ENCODE results near the gene EMP1. TPM values are rescaled to one million over a fixed set of nuclear protein-coding genes. Genes with fewer than 3 reads are reported as not detected.
A peak's percentile ranks its signal among the peaks of the same experiment; 100 is the strongest.

EMP1 gene
- total RNA-seq, 1 experiment from 2014 or later: 193 TPM

- Mint-ChIP-seq H3K4me1 (ENCODE audit: insufficient read depth, unreplicated experiment) (peaks cover 21% of the 10 kb centered on the region), H3K27ac (ENCODE audit: low read depth, unreplicated experiment) (no peak overlapping the region), H3K36me3 (ENCODE audit: insufficient read depth, unreplicated experiment) (no peaks in the 10 kb centered on the region), H3K9me3 (ENCODE audit: unreplicated experiment) (no peaks in the 10 kb centered on the region), H3K4me3 (ENCODE audit: unreplicated experiment) (no peak overlapping the region), H3K27me3 (ENCODE audit: insufficient read depth, unreplicated experiment) (no peaks in the 10 kb centered on the region)
- no TSS peak for BruUV-seq (replicated peaks)
- ChIA-PET CTCF (interaction anchor here (1.1 to 2.5 kb wide), 2 partner anchors 9 to 27 kb away, joined by 3 to 10 read pairs; no protein-coding TSS in a partner anchor), POLR2A (interaction anchor here (0.7 to 4.4 kb wide), 7 partner anchors 9 to 1254 kb away, joined by 3 to 71 read pairs (median 6); partner anchors contain the start of genes EMP1 and GSG1)
- intact Hi-C loops (cut with micrococcal nuclease): no loop called here
- no peak for DNase-seq (ENCODE audit: unreplicated experiment)
- no peak for TF ChIP-seq CTCF (IDR thresholded peaks at IDR 0.05; ENCODE audit: unreplicated experiment)
Observed at GRCh38 chr12:13162904-13163303, 33.6 kb upstream of the EMP1 start.

- BruUV-seq (replicated peaks): no TSS peak
- intact Hi-C loops (cut with micrococcal nuclease): no loop called here
- Mint-ChIP-seq H3K27ac (ENCODE audit: low read depth, unreplicated experiment) (no peak overlapping the region), H3K9me3 (ENCODE audit: unreplicated experiment) (no peaks in the 10 kb centered on the region), H3K4me1 (ENCODE audit: insufficient read depth, unreplicated experiment) (peaks cover 21% of the 10 kb centered on the region), H3K36me3 (ENCODE audit: insufficient read depth, unreplicated experiment) (no peaks in the 10 kb centered on the region), H3K27me3 (ENCODE audit: insufficient read depth, unreplicated experiment) (no peaks in the 10 kb centered on the region), H3K4me3 (ENCODE audit: unreplicated experiment) (no peak overlapping the region)
- TF ChIP-seq CTCF (IDR thresholded peaks at IDR 0.05; ENCODE audit: unreplicated experiment): no peak
- peak; percentile 87 for DNase-seq (ENCODE audit: unreplicated experiment)
- ChIA-PET POLR2A (interaction anchor here (0.6 to 4.4 kb wide), 11 partner anchors 9 to 63 kb away, joined by 3 to 71 read pairs (median 5); partner anchors contain the start of genes EMP1 and GSG1), CTCF (interaction anchor here (0.6 to 2.7 kb wide), 9 partner anchors 15 to 64 kb away, joined by 3 to 17 read pairs (median 3); partner anchors contain the start of gene GSG1)
Observed at GRCh38 chr12:13163868-13164635, 32.5 kb upstream of the EMP1 start.

- no TSS peak for BruUV-seq (replicated peaks)
- Mint-ChIP-seq H3K9me3 (ENCODE audit: unreplicated experiment) (no peaks in the 10 kb centered on the region), H3K27me3 (ENCODE audit: insufficient read depth, unreplicated experiment) (no peaks in the 10 kb centered on the region), H3K36me3 (ENCODE audit: insufficient read depth, unreplicated experiment) (no peaks in the 10 kb centered on the region), H3K4me3 (ENCODE audit: unreplicated experiment) (no peak overlapping the region), H3K4me1 (ENCODE audit: insufficient read depth, unreplicated experiment) (peaks cover 21% of the 10 kb centered on the region), H3K27ac (ENCODE audit: low read depth, unreplicated experiment) (peak overlapping the region; percentile 60)
- DNase-seq (ENCODE audit: unreplicated experiment): peak; percentile 12
- intact Hi-C loops (cut with micrococcal nuclease): no loop called here
- TF ChIP-seq CTCF (IDR thresholded peaks at IDR 0.05; ENCODE audit: unreplicated experiment): no peak
- ChIA-PET POLR2A (interaction anchor here (0.6 to 4.4 kb wide), 14 partner anchors 9 to 719 kb away, joined by 3 to 71 read pairs (median 5); partner anchors contain the start of genes EMP1 and GSG1), CTCF (interaction anchor here (0.6 to 2.7 kb wide), 7 partner anchors 20 to 68 kb away, joined by 3 to 17 read pairs (median 3); partner anchors contain the start of gene GSG1)
Observed at GRCh38 chr12:13164921-13165616, 31.5 kb upstream of the EMP1 start.

GRCh38 chr12:13165617-13166041 is 30.9 kb upstream of the EMP1 start:
- Mint-ChIP-seq H3K36me3 (ENCODE audit: insufficient read depth, unreplicated experiment) (no peaks in the 10 kb centered on the region), H3K27me3 (ENCODE audit: insufficient read depth, unreplicated experiment) (no peaks in the 10 kb centered on the region), H3K4me3 (ENCODE audit: unreplicated experiment) (no peak overlapping the region), H3K27ac (ENCODE audit: low read depth, unreplicated experiment) (peak overlapping the region; percentile 60), H3K4me1 (ENCODE audit: insufficient read depth, unreplicated experiment) (peaks cover 25% of the 10 kb centered on the region), H3K9me3 (ENCODE audit: unreplicated experiment) (no peaks in the 10 kb centered on the region)
- ChIA-PET POLR2A (interaction anchor here (0.7 to 4.4 kb wide), 13 partner anchors 9 to 720 kb away, joined by 3 to 71 read pairs (median 5); partner anchors contain the start of genes EMP1 and GSG1), CTCF (interaction anchor here (0.6 to 2.7 kb wide), 5 partner anchors 33 to 69 kb away, joined by 3 to 17 read pairs (median 3); partner anchors contain the start of gene GSG1)
- intact Hi-C loops (cut with micrococcal nuclease): no loop called here
- no peak for TF ChIP-seq CTCF (IDR thresholded peaks at IDR 0.05; ENCODE audit: unreplicated experiment)
- no TSS peak for BruUV-seq (replicated peaks)
- peak; percentile 98 for DNase-seq (ENCODE audit: unreplicated experiment)
